Mucosa of descending colon (tissue), 3 donors: Measurements from ENCODE around the gene CCIN. TPM values are rescaled to one million over a fixed set of nuclear protein-coding genes. Genes with fewer than 3 reads are reported as not detected.

ENCODE experiments used
- ATAC-seq: fragments of 200-7000 bp; cut with Tn5 transposase; one replicate; pipeline ENCODE4 v1.9.1; 2020; ENCODE audit warnings: mild to moderate bottlenecking, moderate library complexity
- DNase-seq, 3 donors: peaks; one replicate each; pipeline ENCODE4 v3.0.0-alpha.2; 2020
- H3K36me3 ChIP-seq: fragments of 200-600 bp; one replicate; pipeline ENCODE4 v1.8.0; 2021; ENCODE audit warnings: low read depth, mild to moderate bottlenecking
- H3K4me1 ChIP-seq: fragments of 200-600 bp; one replicate; pipeline ENCODE4 v1.8.0; 2021; ENCODE audit warnings: low read depth, mild to moderate bottlenecking
- H3K4me3 ChIP-seq: fragments of 200-600 bp; one replicate; pipeline ENCODE4 v1.8.0; 2021; ENCODE audit warnings: mild to moderate bottlenecking
- H3K9me3 ChIP-seq: fragments of 200-600 bp; one replicate; pipeline ENCODE4 v1.8.0; 2021; ENCODE audit warnings: mild to moderate bottlenecking
- CTCF ChIP-seq: fragments of 200-600 bp; IDR thresholded peaks from one replicate; pipeline ENCODE4 v1.8.0; 2022; ENCODE audit warnings: antibody characterized with exemption, mild to moderate bottlenecking
- intact Hi-C, 2 donors: fragments of 100-400 bp; cut with DNase I in 1 of 2; cut with micrococcal nuclease in 1 of 2; formaldehyde crosslinking; loops; one replicate each; pipeline versions ENCODE4 v1.11.0 to v1.11.1; 2022; cut with DNase I, micrococcal nuclease
- total RNA-seq, 3 donors: library from RNA; stranded (reverse); fragmentation: NEBNext Ultra II Directional in 2 of 3; extraction: Animal tissue kit (Norgen Biotek cat#: 25700) in 2 of 3; gene quantifications; one replicate each; pipeline versions ENCODE4 v1.2.1 to v1.2.4, GENCODE V29; 2021 to 2023
- donor health status: DM: no; HTN: no; CAD: no; lungs with moderate emphysema.
- donor health status: DM: no; HTN: no; CAD: no.
- donor health status: DM: no; HTN: yes; CAD: no.

The CCIN gene
- total RNA-seq, 3 donors from 2014 or later = 0.25 TPM; not detected in 2

- no peaks in the 10 kb centered on the region for H3K4me1 ChIP-seq
- peaks cover 20% of the 10 kb centered on the region for H3K36me3 ChIP-seq
- H3K4me3 ChIP-seq = no peak overlapping the region
- TF ChIP-seq CTCF = no peak
- H3K9me3 ChIP-seq = no peaks in the 10 kb centered on the region
- ATAC-seq (no peak), DNase-seq (no peak)
- intact Hi-C loops = no loop called here
These were observed 39.5 kb downstream of the CCIN start for GRCh38 chr9:36208521-36209253.

GRCh38 chr9:36210722-36211121 is 41.5 kb downstream of the CCIN start:
- DNase-seq (no peak), ATAC-seq (no peak)
- Histone ChIP-seq H3K4me1 (no peaks in the 10 kb centered on the region), H3K9me3 (no peaks in the 10 kb centered on the region), H3K4me3 (no peak overlapping the region), H3K36me3 (no peaks in the 10 kb centered on the region)
- TF ChIP-seq CTCF = no peak
- intact Hi-C loops = no loop called here

GRCh38 chr9:36211510-36211909 is 42.3 kb downstream of the CCIN start:
- no peak for TF ChIP-seq CTCF
- intact Hi-C loops = no loop called here
- Histone ChIP-seq H3K4me1 (no peaks in the 10 kb centered on the region), H3K9me3 (no peaks in the 10 kb centered on the region), H3K36me3 (no peaks in the 10 kb centered on the region), H3K4me3 (no peak overlapping the region)
- ATAC-seq (no peak), DNase-seq (no peak)

GRCh38 chr9:36213387-36213786 is 44.2 kb downstream of the CCIN start:
- Histone ChIP-seq H3K4me1 (no peaks in the 10 kb centered on the region), H3K36me3 (peaks cover 13% of the 10 kb centered on the region), H3K9me3 (no peaks in the 10 kb centered on the region), H3K4me3 (no peak overlapping the region)
- intact Hi-C loops = no loop called here
- ATAC-seq = no peak
- TF ChIP-seq CTCF = no peak
- DNase-seq = no peak

GRCh38 chr9:36213989-36214388 is 44.8 kb downstream of the CCIN start:
- intact Hi-C loops = no loop called here
- Histone ChIP-seq H3K36me3 (peaks cover 13% of the 10 kb centered on the region), H3K9me3 (no peaks in the 10 kb centered on the region), H3K4me3 (no peak overlapping the region), H3K4me1 (no peaks in the 10 kb centered on the region)
- ATAC-seq = no peak
- TF ChIP-seq CTCF = no peak
- no peak for DNase-seq

- no peak for TF ChIP-seq CTCF
- no peak for DNase-seq
- no peak for ATAC-seq
- no peaks in the 10 kb centered on the region for H3K4me1 ChIP-seq
- intact Hi-C loops = no loop called here
- peaks cover 14% of the 10 kb centered on the region for H3K36me3 ChIP-seq
- no peaks in the 10 kb centered on the region for H3K9me3 ChIP-seq
- no peak overlapping the region for H3K4me3 ChIP-seq
These were observed 45.4 kb downstream of the CCIN start for GRCh38 chr9:36214571-36214970.
